Measurements from ENCODE around the gene FXYD4.
"Not testable (repeated sequence)": the region's sequence is repeated elsewhere in the genome, so short reads cannot be mapped to it uniquely, and the experiment has no call there.

The FXYD4 gene

DNA sequence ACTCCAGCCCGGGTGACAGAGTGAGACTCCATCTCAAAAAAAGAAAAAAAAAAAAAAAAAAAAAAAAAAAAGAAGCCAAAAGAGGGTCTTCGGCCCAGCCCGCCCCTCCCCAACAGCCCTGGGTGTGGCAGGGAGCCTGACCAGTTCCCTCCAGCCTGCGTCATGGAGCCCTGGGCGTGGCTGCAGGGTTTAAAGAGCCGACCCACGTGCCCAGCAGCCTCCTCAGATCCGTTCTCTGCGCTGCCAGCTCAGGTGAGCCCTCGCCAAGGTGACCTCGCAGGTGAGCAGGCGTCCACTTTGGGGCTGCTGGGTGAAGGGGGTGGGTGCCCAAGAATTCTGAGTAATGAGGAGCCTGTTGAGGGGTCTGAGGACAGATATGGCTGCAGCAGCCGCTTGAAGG is at the start of gene FXYD4:
FXYD4 (plus strand) TSS at position 219 of the 400 bp plus-strand sequence. CDS start 2,111 bp downstream, outside the sequence.
- DNase-seq: no peak

- no peak for DNase-seq
Measured at GRCh38 chr10:43322331-43322730, 49.1 kb upstream of the FXYD4 start.

GRCh38 chr10:43322769-43323168 is 48.7 kb upstream of the FXYD4 start:
- DNase-seq: peak; percentile 83

GRCh38 chr10:43323245-43323644 is 48.2 kb upstream of the FXYD4 start:
- DNase-seq: no peak

DNA sequence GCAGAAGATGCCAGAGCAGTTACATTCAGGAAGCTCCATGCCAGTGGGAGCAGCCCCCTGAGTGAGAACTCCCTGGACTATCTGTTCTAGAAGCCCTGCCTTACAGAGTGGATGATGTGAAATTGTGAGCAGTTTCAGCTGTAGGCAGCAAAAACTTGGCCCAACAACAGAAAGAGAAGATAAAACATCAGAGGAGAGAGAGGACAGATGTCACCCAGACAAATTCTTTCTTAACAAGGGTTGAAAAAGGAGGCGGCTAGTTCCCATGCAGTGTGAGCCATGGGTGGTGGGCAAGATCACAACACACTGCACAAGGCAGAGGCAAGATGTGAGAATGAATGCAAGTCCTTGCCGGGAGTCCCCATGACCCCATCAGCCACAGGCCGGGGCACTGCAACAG is 46.6 kb upstream of the FXYD4 start:
- DNase-seq: no peak

- DNase-seq: no peak
Measured at GRCh38 chr10:43327171-43327570, 44.3 kb upstream of the FXYD4 start.

GRCh38 chr10:43327986-43328385 is 43.5 kb upstream of the FXYD4 start:
- DNase-seq: no peak

DNA sequence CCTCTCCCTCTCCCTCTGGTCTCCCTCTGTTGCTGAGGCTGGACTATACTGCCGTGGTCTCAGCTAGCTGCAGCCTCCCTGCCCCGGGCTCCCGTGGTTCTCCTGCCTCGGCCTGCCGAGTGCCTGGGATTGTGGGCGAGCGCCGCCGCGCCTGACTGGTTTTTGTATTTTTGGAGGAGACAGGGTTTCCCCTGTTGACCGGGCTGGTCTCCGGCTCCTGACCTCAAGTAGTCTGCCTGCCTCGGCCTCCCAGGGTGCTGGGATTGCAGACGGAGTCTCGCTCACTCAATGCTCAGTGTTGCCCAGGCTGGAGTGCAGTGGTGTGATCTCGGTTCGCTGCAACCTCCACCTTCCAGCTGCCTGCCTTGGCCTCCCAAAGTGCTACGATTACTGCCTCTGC is 42.6 kb upstream of the FXYD4 start:
- not testable (repeated sequence) for DNase-seq

GRCh38 chr10:43329246-43329885 is 42.1 kb upstream of the FXYD4 start:
- DNase-seq: not testable (repeated sequence)

DNA sequence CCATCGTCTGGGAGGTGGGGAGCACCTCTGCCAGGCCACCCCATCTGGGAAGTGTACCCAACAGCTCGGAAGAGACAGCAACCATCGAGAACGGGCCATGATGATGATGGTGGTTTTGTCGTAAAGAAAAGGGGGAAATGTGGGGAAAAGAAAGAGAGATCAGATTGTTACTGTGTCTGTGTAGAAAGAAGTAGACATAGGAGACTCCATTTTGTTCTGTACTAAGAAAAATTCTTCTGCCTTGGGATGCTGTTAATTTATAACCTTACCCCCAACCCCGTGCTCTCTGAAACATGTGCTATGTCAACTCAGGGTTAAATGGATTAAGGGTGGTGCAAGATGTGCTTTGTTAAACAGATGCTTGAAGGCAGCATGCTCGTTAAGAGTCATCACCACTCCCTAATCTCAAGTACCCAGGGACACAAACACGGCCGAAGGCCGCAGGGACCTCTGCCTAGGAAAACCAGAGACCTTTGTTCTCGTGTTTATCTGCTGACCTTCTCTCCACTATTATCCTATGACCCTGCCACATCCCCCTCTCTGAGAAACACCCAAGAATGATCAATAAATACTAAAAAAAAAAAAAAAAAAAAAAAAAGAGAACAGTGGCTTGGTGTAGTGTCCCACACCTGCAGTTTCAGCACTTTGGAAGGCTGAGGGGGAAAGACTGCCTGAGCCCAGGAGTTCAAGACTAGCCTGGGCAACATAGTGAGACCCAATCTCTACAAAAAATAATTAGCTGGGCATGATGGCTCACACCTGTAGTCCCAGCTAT is 41.2 kb upstream of the FXYD4 start:
- DNase-seq: not testable (repeated sequence)

- DNase-seq: not testable (repeated sequence)
Measured at GRCh38 chr10:43330824-43331127, 40.7 kb upstream of the FXYD4 start.

- DNase-seq: no peak
Measured at GRCh38 chr10:43333653-43334052, 37.8 kb upstream of the FXYD4 start.

- DNase-seq: no peak
Measured at GRCh38 chr10:43336061-43336460, 35.4 kb upstream of the FXYD4 start.

GRCh38 chr10:43336641-43337318 is 34.7 kb upstream of the FXYD4 start:
- no peak for DNase-seq

GRCh38 chr10:43337536-43337935 is 33.9 kb upstream of the FXYD4 start:
- not testable (repeated sequence) for DNase-seq

- no peak for DNase-seq
Measured at GRCh38 chr10:43338117-43338516, 33.3 kb upstream of the FXYD4 start.

DNA sequence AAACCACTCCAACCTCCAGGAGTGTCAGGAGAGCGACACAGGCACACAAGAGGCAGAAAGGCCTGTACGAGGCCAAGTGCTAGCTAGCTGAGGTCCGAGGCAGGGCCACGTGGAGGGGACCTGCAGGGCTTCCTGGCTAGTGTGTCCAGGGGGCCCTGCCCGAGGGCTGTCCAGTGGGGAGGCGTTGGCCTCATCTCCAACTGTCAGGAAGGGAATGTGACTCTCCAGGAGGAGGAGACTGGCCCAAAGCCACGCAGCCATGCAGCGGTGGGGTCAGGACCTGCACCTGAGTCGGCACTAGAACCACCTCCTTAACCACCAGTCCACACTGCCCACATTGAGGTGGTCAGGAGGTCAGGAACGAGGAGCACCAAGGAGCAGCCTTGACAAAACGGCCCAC is 32.3 kb upstream of the FXYD4 start:
- no peak for DNase-seq

DNA sequence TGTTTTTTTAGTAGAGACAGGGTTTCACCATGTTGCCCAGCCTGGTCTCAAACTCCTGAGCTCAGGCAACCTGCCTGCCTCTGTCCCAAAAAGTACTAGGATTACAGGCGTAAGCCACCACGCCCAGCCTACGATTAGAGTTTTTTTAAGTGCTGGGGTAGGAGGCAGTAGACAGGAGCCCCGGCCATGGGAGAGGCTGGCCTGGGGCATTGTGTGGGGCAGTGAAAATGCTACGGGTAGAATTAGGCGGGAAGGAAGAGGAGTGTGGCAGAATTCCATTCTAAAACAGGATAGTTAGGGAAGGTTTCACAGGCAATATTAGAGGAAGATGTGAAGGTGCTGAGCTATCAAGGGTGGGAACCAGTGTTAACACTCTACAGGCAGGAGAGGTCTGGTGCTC is 31.3 kb upstream of the FXYD4 start:
- no peak for DNase-seq

DNA sequence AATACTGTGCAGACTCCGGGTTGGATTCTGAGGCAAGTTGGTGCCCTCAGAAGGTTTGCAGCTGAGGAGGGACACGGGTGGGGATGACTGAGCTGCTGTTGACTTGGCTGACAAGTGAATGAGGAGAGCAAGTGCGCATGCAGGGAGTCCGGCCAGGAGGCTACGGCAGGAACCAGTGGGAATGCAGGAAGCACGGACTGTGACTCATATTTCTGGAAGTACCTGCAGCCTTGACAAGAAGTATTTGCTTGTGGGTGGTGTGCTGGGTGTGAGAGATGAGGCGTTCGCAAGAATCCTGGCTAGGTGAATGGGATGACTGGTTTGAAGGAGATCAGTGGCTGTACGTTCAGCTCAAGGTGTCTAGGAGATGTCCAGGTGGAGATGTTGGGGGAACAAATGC is 30.8 kb upstream of the FXYD4 start:
- DNase-seq: no peak

DNA sequence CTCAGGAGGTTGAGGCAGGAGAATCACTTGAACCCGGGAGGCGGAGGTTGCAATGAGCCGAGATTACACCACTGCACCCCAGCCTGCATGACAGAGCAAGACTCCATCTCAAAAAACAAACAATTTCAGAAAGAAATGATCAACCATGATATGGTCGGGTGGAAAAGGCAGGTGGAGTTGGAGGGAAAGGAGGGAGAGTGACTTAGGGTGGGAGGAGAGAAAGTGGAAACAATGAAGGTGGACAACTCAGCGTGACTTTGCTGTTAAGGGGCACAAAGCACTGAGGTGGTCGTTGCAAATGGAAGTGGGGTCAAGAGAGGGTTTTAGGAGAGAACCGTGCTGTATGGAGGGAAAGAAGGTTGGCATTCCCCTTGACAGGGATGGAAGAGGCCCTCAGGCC is 30.0 kb upstream of the FXYD4 start:
- no peak for DNase-seq

DNA sequence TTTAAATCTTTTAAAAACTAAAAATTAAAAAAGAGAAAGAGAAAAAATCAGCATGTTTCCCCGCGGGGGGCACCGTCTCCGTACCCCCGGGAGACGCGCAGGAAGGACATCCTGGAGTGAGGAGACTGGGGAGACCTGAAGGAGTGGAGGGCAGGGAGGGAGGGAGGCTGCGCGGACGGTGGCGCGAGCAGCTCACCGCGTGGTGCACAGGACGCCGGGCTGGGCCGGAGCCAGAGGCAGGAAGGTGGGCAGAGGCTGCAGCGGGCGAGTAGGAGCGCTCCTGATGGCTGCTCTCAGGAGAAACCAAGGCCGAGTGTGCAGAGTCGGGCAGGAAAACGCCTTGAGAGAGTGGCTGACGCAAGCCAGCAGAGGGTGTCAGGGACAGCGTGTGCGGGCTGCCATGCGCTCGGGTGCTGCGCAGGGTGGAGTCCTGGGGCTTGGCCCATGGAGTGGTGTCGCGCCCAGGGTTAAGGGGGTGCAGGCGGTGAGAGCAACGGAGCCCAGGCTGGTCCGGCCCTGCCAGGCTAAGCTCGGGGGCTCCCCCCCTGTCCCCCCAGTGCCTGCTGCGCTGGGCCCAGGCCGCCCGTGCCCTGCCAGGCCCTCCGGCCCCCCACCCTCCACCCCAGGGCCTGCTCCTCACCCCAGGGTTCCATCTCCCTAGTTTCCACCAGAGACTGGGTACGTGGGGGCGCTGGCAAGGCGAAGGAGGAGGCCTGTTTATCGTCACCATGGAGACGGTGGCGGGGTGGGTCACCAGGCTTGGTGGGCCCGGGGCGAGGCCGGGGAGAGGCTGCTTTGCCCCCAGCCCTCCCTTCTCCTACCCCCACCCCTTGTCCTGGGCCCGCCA is 28.9 kb upstream of the FXYD4 start:
- DNase-seq: no peak

- no peak for DNase-seq
Measured at GRCh38 chr10:43343126-43343525, 28.3 kb upstream of the FXYD4 start.

DNA sequence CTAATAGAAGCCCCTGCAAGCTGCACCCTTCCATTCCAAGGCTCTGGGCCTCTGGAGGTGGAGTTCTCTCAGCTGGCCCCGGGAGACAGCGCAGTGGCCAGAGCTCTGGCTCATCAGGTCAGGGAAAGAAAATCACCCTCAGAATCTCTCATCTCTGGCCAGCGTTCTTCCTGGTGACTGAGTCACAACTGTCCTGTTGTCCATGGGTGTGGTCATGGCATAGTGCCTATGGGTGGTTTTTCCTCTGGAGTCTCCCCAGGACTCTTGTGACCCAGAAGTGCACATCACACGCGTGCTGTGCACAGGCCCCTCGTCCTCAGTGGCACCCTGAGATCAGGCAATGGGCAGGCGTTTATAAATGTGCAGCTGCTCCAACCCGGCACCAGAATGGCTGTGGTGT is 27.4 kb upstream of the FXYD4 start:
- DNase-seq: no peak

All from stimulated activated CD4-positive, alpha-beta T cell treated with anti-CD3 and anti-CD28 coated beads, Interleukin-4, amount 100 ng/mL, for 24 hours (primary cell).